GM19238 (cell line): ENCODE measurements around the gene KCNK13.
"Not testable (repeated sequence)": the region's sequence is repeated elsewhere in the genome, so short reads cannot be mapped to it uniquely, and the experiment has no call there.

Experiments
- DNase-seq: peaks from one replicate; pipeline ENCODE4 v3.0.0; 2011; ENCODE audit warnings: low spot score; ENCODE audit not compliant: insufficient read length

KCNK13 gene

GRCh38 chr14:90060965-90061684 lies 669 bp upstream of the KCNK13 start:
- DNase-seq, result no peak

GRCh38 chr14:90062127-90062794 lies 467 bp downstream of the KCNK13 start:
- no peak for DNase-seq

- no peak for DNase-seq
Observed at GRCh38 chr14:90062822-90063539, 1.2 kb downstream of the KCNK13 start.

- no peak for DNase-seq
Observed at GRCh38 chr14:90072350-90072749, 10.6 kb downstream of the KCNK13 start.

- DNase-seq, result no peak
Observed at GRCh38 chr14:90079576-90079975, 17.8 kb downstream of the KCNK13 start.

GRCh38 chr14:90087433-90087832 lies 25.6 kb downstream of the KCNK13 start:
- DNase-seq, result no peak

GRCh38 chr14:90088176-90088575 lies 26.4 kb downstream of the KCNK13 start:
- DNase-seq, result no peak

GRCh38 chr14:90089486-90089885 lies 27.7 kb downstream of the KCNK13 start:
- not testable (repeated sequence) for DNase-seq

GRCh38 chr14:90091393-90091792 lies 29.6 kb downstream of the KCNK13 start:
- no peak for DNase-seq

- DNase-seq, result no peak
Observed at GRCh38 chr14:90093942-90094595, 32.3 kb downstream of the KCNK13 start.

GRCh38 chr14:90095096-90095495 lies 33.3 kb downstream of the KCNK13 start:
- DNase-seq, result no peak

- DNase-seq, result no peak
Observed at GRCh38 chr14:90096566-90096965, 34.8 kb downstream of the KCNK13 start.

- DNase-seq, result no peak
Observed at GRCh38 chr14:90103808-90104207, 42.0 kb downstream of the KCNK13 start.

GRCh38 chr14:90105756-90106155 lies 44.0 kb downstream of the KCNK13 start:
- no peak for DNase-seq

GRCh38 chr14:90107789-90108188 lies 46.0 kb downstream of the KCNK13 start:
- no peak for DNase-seq

- DNase-seq, result no peak
Observed at GRCh38 chr14:90109858-90110257, 48.1 kb downstream of the KCNK13 start.

- DNase-seq, result no peak
Observed at GRCh38 chr14:90111895-90112534, 50.2 kb downstream of the KCNK13 start.

GRCh38 chr14:90114554-90114953 lies 52.8 kb downstream of the KCNK13 start:
- DNase-seq, result no peak

GRCh38 chr14:90115780-90116179 lies 54.0 kb downstream of the KCNK13 start:
- DNase-seq, result no peak

- no peak for DNase-seq
Observed at GRCh38 chr14:90116444-90116843, 54.6 kb downstream of the KCNK13 start.

- DNase-seq, result no peak
Observed at GRCh38 chr14:90118027-90118426, 56.2 kb downstream of the KCNK13 start.
